Measurements from ENCODE around the gene DEPP1. TPM values are rescaled to one million over a fixed set of nuclear protein-coding genes. Genes with fewer than 3 reads are reported as not detected.

DEPP1 gene
- polyA plus RNA-seq, 3 donors = 7.7 to 10.3 (median 8.3) TPM

- no peak for DNase-seq
Measured at GRCh38 chr10:44995914-44996669, 17.5 kb upstream of the DEPP1 start.

- no peak for DNase-seq
Measured at GRCh38 chr10:44995581-44995913, 16.9 kb upstream of the DEPP1 start.

- DNase-seq = no peak
Measured at GRCh38 chr10:44994752-44995530, 16.3 kb upstream of the DEPP1 start.

GRCh38 chr10:44993922-44994751 is 15.5 kb upstream of the DEPP1 start:
- DNase-seq = no peak

GRCh38 chr10:44993226-44993921 is 14.8 kb upstream of the DEPP1 start:
- no peak for DNase-seq

DNA sequence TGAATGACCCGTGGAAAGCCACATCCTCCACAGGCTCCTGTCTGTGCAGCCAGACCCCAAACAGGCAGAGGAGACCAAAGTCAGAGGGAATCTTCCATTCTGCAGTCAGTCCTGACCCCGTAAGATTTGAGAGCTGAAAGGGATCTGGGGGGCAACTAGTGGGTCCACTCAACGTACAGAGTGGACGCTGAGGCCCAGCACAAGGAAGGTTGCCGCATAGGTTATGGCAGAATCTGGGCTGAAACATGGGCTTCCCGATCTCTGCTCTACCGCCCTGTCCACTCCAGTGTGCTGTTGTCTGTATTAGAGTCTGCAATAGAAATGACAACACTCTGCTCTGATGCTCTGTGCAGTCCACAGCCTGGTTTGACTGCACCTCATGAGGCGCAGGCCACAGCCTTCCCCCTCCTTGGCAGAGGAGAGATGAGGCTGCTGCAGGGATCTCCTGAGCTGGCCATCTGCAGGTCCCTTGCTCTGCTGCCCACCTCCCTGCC is 14.2 kb upstream of the DEPP1 start:
- DNase-seq = no peak

DNA sequence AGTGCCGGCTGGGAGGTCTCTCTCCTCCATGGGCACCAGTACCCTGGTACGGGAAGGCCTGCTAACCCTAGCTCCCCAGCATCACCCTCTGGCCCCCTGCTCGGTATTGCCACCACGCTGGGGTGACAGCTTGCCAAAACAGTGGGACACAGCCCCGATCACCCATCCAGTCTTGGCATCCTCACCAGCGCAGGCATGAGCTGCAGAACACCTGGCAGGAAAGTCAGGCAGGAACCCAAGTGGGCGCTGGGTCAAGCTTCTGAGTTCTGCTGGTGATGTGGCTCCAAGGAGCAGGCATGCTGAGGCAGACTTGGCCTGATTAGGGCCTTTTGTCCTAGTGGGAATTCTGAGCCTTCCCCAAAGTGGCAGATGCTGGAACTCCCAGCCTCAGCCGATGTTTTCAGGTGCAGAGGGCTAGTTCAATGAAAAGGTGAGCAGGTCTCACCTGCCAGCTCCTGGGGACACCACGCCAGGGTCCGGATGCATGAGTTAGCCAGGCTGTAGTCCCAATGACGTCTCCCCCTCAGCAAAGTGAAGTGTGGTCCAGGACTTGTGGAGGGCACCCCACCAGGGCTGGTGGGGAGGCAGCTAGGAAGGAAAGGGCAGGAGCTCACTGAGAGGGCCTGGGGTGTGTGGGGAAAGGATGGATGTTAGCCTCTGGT is 13.6 kb upstream of the DEPP1 start:
- DNase-seq = no peak

DNA sequence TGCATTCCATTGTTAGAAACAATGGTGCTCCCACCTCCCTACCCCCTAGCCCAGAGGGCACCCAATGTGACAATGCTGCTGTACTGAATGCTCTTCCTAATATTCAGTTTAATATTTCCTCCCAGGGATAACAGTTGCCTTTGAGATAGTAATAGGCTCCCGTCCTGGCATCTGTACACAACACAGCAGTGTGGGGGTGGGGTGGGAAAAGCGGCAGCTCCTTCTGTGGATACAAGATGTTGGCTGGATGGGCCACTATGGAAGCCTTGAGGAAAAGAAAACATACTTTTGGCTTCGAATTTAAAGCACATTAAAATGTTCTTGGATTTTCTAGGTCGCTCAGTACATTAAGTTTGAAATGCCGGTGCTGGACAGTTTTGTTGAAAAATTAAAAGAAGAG is 13.0 kb upstream of the DEPP1 start:
- DNase-seq = no peak

GRCh38 chr10:44990965-44991364 is 12.4 kb upstream of the DEPP1 start:
- DNase-seq = no peak

- no peak for DNase-seq
Measured at GRCh38 chr10:44990302-44990655, 11.7 kb upstream of the DEPP1 start.

DNA sequence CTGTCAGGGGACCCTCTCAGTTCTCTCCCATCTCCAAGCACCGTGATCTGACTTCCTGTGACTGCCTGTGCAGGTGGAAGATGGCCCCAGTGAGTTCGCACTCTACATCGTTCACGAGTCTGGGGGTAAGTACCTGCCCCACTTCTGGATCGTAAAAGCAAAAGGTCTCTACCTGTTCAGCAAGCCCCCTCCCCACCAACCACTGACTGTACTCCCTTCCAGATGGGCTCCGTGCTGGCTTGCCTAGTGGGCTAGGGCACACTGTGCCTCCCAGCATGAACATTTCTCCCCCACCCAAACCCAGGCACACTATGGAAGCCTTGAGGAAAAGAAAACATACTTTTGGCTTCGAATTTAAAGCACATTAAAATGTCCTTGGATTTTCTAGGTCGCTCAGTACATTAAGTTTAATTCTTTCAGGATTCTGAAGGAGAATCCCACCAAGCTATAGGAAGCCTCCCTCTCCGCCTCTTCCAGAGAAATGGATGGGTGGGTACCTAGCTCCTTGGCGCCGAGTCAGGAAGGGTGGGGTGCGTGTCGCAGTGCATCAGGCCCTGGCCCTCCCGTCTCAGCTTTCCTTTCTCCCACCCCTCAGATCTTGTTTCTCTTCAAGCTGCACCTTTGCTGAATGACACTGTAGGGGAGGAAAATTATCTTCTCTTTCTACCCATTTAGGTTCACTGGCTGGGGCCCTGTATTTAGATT is 11.1 kb upstream of the DEPP1 start:
- DNase-seq = no peak

DNA sequence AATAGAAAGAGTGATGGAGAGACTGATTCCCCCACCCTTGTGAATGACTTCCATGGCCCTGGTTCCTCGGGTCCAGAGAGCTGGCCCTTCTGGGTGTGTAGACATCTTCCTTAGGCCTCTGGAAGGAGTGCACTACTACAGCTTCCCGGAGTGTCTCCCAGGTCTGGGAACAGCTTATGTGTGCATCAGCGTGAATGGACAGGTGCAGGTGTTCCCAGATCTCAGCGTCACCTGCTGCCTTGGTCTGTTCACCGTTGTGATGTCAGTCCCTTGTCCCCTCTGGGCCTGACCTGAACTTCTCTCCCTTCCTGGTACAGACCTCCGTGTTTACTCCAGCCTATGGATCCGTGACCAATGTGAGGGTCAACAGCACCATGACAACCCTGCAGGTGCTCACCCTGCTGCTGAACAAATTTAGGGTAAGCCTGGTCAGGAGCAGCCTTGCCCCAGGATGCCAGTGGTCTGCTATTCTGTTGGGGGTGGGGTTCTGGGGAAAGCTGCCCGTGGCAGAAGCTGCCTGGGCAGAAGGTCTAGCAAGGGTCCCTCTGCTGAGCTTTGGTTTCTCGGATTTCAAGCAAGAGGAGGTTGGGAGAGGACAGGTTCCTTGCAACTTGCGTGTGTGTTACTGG is 10.5 kb upstream of the DEPP1 start:
- no peak for DNase-seq

- DNase-seq = no peak
Measured at GRCh38 chr10:44986670-44987069, 8.1 kb upstream of the DEPP1 start.

DNA sequence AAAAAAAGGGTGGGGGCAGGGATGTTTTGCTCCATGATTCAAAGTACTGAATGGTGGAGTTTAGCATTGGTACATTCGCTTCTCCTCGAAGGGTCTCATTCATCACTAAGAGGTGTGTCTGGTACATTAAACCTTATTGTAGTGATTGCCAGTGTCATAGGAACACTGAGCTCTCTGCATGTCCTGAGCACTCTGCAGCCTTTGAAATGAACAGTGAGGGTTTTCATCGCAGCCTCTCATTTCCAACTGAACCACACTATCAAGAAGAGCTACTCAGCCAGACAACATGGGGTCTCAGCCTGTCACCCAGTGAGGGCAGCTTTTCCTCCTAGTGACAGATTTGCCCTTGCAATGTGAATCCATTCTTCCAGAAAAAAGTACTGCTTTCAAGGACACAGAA is 7.6 kb upstream of the DEPP1 start:
- DNase-seq = no peak

DNA sequence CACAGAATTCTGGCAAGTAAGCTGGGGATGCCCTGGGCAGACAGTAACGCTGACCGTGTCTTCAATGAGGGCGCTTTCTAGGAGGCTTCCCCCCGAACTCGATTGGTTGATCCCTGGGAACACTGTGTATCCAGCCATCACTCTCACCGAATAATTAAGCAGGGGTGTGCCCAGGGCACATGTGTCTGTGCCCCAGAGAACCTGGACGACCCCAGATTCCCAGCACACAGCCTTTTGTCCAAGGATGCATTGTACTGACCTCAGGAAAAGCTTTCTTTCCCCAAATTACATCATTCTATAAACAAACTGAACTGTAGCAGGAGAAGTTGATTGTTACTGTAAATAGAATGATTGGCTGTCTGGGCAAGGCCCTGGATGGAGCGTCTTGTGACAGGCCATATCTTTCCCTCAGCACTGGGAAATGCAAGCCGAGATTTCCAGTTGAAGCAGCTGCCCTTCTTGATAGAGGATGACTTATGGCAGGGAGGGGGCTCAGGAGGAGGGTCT is 6.6 kb upstream of the DEPP1 start:
- DNase-seq = no peak

- no peak for DNase-seq
Measured at GRCh38 chr10:44984671-44985101, 6.1 kb upstream of the DEPP1 start.

DNA sequence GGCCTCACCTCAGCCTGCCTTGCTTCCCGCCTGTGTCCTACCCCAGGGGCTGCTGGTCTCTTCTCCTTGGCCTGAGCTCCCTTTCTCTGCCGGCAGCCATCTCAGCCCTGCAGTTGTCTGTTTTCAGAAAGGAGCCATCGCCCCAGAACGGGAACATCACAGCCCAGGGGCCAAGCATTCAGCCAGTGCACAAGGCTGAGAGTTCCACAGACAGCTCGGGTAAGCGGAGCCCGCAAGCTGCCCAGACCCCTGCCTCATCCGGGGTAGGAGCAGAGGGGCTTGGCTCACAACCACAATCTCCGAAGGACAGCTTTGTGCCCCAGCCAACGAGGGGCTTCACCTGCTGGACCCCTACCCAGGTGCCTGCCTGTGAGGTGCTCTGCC is 5.3 kb upstream of the DEPP1 start:
- no peak for DNase-seq

DNA sequence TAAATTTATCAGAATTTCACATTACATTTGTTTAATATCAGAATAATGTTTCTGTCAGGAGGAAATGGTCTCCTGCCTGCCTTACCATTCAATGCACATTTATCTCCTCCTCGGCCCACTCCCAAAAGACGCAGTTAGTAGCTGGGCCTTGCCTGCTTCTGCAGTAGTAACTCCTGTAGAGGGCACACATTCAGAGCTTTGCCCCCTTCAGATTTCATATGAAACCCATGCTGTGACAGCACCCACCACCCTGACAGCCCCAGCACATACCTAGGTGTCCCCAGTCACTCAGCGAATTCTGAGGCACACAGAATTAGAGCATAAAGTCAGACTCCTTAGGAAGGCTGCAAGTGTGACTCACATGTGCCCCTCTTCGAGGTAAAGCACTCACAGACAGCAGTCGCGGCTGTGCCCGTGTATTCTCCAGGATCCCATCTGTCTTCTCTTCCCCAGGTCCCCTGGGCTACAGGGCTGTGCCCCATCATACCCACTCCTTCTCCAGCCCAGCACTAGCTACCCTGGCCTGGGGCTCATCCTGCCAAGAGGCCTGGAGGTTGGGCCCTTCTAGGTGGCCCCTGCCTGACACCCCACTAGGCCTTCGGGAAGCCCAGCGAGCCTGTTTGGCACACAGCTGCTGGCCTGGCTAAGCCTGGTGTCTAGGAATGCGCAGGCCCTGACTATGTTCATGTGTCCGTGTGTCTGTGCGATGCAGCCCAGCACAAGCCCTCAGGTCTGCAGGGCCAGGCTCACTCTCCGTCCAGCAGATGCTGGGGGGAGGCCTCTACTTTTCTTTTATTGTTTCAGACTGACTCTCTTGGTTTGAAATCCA is 4.7 kb upstream of the DEPP1 start:
- no peak for DNase-seq

DNA sequence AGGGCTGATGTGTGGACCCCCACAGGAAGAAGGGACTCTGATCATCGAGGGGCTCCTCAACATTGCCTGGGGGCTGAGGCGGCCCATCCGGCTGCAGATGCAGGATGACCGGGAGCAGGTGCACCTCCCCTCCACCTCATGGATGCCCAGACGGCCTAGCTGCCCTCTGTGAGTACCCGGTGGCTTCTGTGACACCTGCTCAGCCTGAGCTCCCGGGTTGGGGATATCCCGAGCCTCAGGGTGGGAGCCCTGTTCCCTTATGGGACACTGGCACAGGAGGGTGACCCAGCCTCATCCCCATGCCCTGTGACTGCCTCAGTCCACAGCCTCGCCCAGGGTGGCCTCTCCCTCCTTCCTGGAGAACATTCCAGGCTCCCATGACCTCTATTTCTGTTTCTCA is 3.9 kb upstream of the DEPP1 start:
- DNase-seq = no peak
